ENCODE results near the gene PTGER3. TPM values are rescaled to one million over a fixed set of nuclear protein-coding genes. Genes with fewer than 3 reads are reported as not detected.

Gene PTGER3
- polyA plus RNA-seq, 1 donor (not counting 4 experiments of a cell fraction or from before 2014, with no cell fraction given) = 0.04 TPM

GRCh38 chr1:70979313-70979712 lies 68.3 kb downstream of the PTGER3 start:
- dilution Hi-C loops (cut with MboI; ENCODE audit: extremely low pct_ligation_motif_present, low sequenced_read_pairs) = no loop called here
- Histone ChIP-seq H3K27ac (ENCODE audit: control insufficient read depth, insufficient read depth, low read length) (no peak overlapping the region), H3K9me1 (ENCODE audit: control insufficient read depth, extremely low read depth, insufficient read depth, low read length) (no peaks in the 10 kb centered on the region), H3K4me1 (ENCODE audit: control insufficient read depth, extremely low read depth, insufficient read depth, low read length) (no peaks in the 10 kb centered on the region), H4K20me1 (ENCODE audit: control insufficient read depth, extremely low read depth, insufficient read depth, low read length) (no peaks in the 10 kb centered on the region), H3K4me3 (ENCODE audit: control insufficient read depth in 2 of 3, extremely low read depth in 1 of 3, insufficient read depth in 2 of 3, low read depth in 1 of 3, low read length in 3 of 3) (no peak overlapping the region), H3K9me3 (ENCODE audit: control insufficient read depth, low read depth, low read length) (no peaks in the 10 kb centered on the region), H3K4me2 (ENCODE audit: control insufficient read depth, extremely low read depth, insufficient read depth, low read depth, low read length) (no peak overlapping the region), H3K27me3 (ENCODE audit: control insufficient read depth, extremely low read depth, insufficient read depth, low read length) (no peaks in the 10 kb centered on the region), H3K36me3 (ENCODE audit: control insufficient read depth in 2 of 2, extremely low read depth in 1 of 2, insufficient read depth in 2 of 2, low read length in 2 of 2) (no peaks in the 10 kb centered on the region), H3K9ac (ENCODE audit: control insufficient read depth, extremely low read depth, insufficient read depth, low read length) (no peak overlapping the region), H3K79me2 (ENCODE audit: control insufficient read depth, insufficient read depth, low read length) (no peaks in the 10 kb centered on the region), H2AFZ (ENCODE audit: control insufficient read depth, low read length) (no peak overlapping the region)
- DNase-seq (ENCODE audit: low read depth, low spot score) (no peak), FAIRE-seq (no peak)
- TF ChIP-seq EZH2 (IDR thresholded peaks at IDR 0.05; ENCODE audit: low read length) (no peak), CTCF (optimal IDR thresholded peaks at IDR 0.05 in 1 of 3, IDR thresholded peaks at IDR 0.05 in 1 of 3, conservative IDR thresholded peaks at IDR 0.05 in 1 of 3; ENCODE audit: extremely low read depth in 1 of 3, insufficient read depth in 2 of 3, low read length in 3 of 3) (no peak)

- DNase-seq (ENCODE audit: low read depth, low spot score) (no peak), FAIRE-seq (no peak)
- Histone ChIP-seq H4K20me1 (ENCODE audit: control insufficient read depth, extremely low read depth, insufficient read depth, low read length) (no peaks in the 10 kb centered on the region), H2AFZ (ENCODE audit: control insufficient read depth, low read length) (no peak overlapping the region), H3K27me3 (ENCODE audit: control insufficient read depth, extremely low read depth, insufficient read depth, low read length) (no peaks in the 10 kb centered on the region), H3K9me3 (ENCODE audit: control insufficient read depth, low read depth, low read length) (no peaks in the 10 kb centered on the region), H3K9me1 (ENCODE audit: control insufficient read depth, extremely low read depth, insufficient read depth, low read length) (no peaks in the 10 kb centered on the region), H3K4me3 (ENCODE audit: control insufficient read depth in 2 of 3, extremely low read depth in 1 of 3, insufficient read depth in 2 of 3, low read depth in 1 of 3, low read length in 3 of 3) (no peak overlapping the region), H3K4me1 (ENCODE audit: control insufficient read depth, extremely low read depth, insufficient read depth, low read length) (no peaks in the 10 kb centered on the region), H3K27ac (ENCODE audit: control insufficient read depth, insufficient read depth, low read length) (no peak overlapping the region), H3K9ac (ENCODE audit: control insufficient read depth, extremely low read depth, insufficient read depth, low read length) (no peak overlapping the region), H3K4me2 (ENCODE audit: control insufficient read depth, extremely low read depth, insufficient read depth, low read depth, low read length) (no peak overlapping the region), H3K79me2 (ENCODE audit: control insufficient read depth, insufficient read depth, low read length) (no peaks in the 10 kb centered on the region), H3K36me3 (ENCODE audit: control insufficient read depth in 2 of 2, extremely low read depth in 1 of 2, insufficient read depth in 2 of 2, low read length in 2 of 2) (no peaks in the 10 kb centered on the region)
- dilution Hi-C loops (cut with MboI; ENCODE audit: extremely low pct_ligation_motif_present, low sequenced_read_pairs) = no loop called here
- TF ChIP-seq CTCF (optimal IDR thresholded peaks at IDR 0.05 in 1 of 3, IDR thresholded peaks at IDR 0.05 in 1 of 3, conservative IDR thresholded peaks at IDR 0.05 in 1 of 3; ENCODE audit: extremely low read depth in 1 of 3, insufficient read depth in 2 of 3, low read length in 3 of 3) (no peak), EZH2 (IDR thresholded peaks at IDR 0.05; ENCODE audit: low read length) (no peak)
Measured at GRCh38 chr1:70978623-70979022, 69.0 kb downstream of the PTGER3 start.
